ENCODE results near the gene RASAL3.

The RASAL3 gene

DNA sequence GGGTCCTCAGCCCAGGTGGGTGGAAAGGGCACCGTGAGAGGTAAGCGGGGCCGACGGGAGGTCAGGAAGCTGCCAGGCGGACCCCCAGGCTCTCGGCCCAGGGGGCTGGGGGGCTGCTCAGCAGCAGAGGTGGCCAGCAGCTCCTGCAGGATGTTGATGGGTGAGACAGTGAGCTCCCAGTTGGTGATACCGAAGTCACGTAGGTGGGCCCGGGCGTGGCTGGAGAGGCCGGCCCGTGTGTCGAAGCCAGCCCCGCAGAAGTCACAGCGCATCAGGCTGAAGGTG is 27.6 kb downstream of the RASAL3 start:
- TF ChIP-seq, protein P1, sequence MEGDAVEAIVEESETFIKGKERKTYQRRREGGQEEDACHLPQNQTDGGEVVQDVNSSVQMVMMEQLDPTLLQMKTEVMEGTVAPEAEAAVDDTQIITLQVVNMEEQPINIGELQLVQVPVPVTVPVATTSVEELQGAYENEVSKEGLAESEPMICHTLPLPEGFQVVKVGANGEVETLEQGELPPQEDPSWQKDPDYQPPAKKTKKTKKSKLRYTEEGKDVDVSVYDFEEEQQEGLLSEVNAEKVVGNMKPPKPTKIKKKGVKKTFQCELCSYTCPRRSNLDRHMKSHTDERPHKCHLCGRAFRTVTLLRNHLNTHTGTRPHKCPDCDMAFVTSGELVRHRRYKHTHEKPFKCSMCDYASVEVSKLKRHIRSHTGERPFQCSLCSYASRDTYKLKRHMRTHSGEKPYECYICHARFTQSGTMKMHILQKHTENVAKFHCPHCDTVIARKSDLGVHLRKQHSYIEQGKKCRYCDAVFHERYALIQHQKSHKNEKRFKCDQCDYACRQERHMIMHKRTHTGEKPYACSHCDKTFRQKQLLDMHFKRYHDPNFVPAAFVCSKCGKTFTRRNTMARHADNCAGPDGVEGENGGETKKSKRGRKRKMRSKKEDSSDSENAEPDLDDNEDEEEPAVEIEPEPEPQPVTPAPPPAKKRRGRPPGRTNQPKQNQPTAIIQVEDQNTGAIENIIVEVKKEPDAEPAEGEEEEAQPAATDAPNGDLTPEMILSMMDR (IDR thresholded peaks at IDR 0.05), result no peak

DNA sequence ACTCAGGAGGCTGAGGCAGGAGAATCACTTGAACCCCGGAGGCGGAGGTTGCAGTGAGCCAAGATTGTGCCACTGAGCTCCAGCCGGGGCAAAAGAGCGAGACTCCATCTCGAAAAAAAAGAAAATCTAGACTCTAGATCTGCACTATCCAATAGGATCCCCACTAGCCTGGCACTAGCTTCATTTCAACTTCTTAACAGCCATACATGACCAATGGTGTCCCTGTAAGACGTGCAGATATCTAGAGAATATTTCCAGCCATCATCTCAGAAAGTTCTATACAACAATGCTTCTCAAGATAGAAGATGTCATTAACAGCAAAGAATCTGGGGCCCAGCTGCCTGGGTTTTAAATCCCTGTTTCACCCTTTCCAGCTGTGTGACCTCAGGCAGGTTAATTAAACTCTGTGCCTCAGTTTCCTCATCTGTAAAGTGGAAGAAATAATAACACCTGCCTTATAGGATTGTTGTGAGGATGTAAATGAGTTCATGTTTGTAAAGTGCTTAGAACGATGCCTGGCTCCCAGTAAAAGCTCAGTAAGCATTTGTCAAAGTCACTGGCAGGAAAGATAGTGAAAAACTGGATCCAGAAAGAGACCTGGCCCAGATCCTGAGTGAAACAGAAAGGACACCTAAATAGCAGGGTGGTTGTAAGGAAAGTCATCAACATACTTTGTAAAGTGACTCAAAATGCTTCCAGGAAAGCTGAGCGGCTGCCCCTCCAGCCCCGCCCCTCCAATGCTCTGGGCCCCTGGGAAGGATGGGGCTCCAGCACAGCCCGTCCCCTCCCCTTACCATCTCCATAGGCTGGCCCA is 28.1 kb downstream of the RASAL3 start:
- TF ChIP-seq, protein P1 (IDR thresholded peaks at IDR 0.05), result no peak

DNA sequence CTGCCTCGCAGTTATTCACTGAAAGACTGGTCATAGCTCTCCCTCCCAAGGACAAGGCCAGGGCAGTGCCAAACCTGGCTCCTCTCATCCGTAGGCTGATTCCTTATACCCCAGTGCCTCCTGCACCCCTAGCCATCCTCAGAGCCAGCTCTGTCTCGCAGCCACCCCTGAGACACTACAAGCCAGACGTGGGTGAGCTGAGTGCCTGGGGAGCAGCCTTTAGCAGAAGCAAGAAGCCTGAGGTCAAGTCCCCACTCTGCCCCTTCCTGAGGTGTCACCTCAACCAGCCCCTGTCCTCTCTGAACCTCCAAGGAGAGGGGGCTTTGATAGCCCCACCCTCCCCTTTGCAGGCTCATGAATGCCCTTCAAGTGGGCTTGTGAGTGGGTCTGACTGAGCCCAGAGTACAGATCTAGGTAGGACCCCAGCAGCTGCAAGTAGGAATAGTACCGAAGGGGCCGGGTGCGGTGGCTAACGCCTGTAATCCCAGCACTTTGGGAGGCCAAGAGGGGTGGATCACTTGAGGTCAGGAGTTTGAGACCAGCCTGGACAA is 30.8 kb downstream of the RASAL3 start:
- TF ChIP-seq, protein P1 (IDR thresholded peaks at IDR 0.05), result no peak

DNA sequence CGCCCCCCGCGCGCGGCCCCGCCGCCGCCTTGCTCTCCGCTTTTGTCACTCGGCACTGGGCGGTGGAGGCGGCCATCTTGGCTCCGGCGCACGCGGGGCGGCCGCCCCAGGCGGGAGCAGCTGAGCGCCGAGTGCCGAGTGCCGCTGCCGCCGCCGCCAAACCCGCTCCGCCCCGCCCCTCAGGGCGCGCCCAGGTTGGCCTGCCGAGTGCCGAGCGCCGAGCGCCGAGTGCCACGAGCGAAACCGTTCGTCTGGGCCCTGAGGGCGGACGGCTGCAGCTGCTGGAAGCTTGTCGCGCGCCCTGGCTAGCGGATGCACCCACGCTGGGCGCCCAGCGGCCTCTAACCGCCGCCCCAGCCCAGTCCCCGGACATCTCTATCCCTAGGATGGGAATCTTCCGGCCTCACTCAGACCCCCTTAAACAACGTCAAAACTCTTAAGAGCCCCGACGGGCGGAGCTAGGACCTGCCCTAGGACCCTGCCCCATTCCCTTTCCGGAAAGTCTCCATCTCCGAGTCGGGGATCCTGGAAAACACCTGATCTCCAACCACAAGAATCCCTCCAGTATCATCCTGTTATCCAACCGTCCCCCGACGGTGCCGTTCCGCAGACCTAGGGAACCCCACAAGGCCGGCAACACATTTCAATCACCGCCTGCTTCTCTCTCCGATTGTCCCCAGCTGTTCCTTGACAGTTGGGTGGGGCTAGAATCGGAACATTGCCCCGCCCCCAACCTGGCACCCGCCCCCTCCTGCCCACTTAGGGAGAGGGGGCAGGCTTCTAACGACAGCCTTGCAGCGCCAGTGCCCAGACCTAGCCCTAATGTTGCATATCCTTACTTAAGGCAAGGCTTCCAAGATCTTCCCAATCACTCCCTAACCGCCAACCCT is 31.5 kb downstream of the RASAL3 start:
- TF ChIP-seq, protein P1 (IDR thresholded peaks at IDR 0.05), result no peak

DNA sequence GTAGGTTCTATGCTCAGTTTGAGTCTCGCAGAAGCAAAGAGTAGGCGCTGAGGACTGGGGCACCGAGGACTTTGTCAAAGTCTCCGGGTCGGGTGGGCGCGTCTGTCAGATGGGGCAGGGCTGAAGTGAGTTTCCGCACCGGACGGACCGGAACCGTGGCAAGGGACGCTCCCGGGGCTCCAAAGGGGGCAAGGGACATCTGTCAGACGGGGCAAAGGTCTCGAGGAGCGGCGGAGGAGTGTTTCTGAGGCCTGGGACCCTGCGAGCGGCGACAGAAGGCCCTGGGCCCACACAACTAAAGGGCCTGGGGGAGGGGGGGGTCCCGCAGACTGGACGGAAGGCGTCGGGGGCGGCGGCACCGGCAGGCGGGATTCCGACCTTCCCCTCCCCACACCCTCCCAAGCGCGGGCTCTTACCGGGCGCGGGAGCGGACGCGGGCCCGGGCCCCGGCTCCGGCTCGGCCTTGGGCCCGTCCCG is 32.3 kb downstream of the RASAL3 start:
- TF ChIP-seq, protein P1 (IDR thresholded peaks at IDR 0.05), result no peak

DNA sequence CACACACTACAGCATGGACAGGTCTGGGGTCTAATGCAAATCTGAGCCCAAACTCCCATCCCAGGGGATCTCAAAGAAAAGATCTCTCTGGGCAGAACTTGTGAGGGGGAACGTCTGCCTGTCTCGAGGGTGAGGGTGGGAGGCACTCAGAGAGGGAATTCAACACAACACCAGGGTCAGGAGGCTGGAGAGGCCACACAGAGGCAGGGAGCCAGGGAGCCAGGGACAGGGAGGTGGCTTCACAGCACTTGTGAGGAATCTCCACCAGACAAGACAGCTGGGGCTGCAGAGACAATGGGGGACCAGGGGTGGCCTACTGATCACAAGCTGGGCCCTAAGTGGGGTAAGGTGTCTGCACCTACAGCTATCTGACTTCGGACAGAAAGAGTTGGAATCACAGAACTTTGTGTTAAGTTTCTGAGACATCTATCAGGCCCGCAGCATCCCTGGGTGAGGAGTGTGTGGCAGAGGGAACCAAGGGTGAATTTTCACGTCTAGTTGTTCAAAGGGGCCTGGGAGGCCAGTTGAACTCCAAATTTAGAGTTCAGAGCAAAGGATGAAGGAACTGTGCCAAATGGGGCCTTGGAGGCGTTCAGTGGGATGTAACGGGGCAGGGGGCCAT is 32.8 kb downstream of the RASAL3 start:
- TF ChIP-seq, protein P1 (IDR thresholded peaks at IDR 0.05), result no peak

DNA sequence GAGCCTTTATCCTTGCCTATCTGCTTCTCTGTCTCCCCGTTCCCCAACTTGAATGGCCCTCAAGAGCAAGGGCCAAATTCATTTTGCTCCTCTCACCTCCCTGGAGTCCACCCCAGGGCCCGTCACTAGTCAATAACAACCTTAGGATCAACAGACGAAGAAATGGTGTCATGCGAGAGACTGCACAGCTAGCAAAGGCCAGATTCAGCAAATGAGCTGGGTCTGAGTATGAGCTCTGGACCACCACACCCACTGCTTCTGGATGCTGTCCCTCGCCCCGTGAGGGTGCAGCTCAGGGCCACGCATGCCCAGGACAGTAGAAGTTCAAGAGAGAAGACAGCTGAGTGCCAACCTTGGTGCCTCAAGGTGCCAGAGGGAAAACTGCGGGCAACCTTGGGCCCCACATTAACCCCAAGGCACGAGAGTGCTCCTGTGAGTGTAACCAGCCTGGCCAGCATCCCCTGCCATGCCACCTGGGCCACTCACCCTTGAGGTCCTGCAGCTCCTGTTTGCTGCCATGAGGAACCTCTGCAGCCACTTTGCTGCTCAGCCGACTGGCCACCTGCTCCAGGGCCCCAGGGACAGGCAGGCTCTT is 33.7 kb downstream of the RASAL3 start:
- TF ChIP-seq, protein P1 (IDR thresholded peaks at IDR 0.05), result no peak
